NCI-H1694 treated with DMSO at 0.1 percent for 48 hours (cell line): ENCODE measurements around the gene CTBP2.
"Not testable (repeated sequence)": the region's sequence is repeated elsewhere in the genome, so short reads cannot be mapped to it uniquely, and the experiment has no call there.

Experiments used
- DNase-seq: peaks from one replicate; lab custom pipeline; 2025; lab: John Stamatoyannopoulos, UW

The CTBP2 gene

DNA sequence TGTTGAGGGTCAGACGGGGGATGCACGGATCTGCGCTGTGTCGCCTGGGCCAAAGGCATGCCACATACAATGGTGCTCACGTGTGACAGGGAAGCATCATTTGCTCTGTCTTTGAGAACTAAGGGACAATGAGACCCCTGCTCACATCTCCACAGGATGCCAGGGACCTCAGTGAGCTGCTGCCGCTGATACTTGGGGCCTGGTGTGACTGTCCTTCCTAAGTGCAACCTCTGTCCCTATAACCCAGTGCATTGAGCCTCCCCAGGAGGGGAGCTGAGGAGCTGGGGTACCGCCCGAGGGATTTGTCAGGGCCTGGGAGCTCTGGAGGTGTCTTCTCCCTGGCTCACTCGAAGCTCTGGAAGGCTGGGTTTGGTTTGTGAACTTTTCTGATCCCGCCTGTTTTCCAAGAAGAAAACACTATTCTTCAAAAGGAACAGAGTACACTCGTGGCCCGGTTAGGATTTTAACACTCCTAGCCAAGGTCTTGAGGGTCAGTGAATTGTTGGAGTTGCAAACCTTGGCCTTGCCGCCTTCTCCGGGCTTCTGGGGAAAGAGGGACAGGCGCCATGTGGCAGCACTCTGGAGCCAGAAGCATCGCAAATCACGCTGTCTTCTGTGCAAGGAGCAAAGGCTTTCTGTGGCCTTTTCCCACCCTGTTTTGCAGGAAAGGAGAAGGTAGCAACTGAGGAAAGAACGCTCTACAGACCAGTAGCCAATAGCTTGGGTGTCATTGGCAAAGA is 26.2 kb upstream of the CTBP2 start:
- DNase-seq, result no peak

DNA sequence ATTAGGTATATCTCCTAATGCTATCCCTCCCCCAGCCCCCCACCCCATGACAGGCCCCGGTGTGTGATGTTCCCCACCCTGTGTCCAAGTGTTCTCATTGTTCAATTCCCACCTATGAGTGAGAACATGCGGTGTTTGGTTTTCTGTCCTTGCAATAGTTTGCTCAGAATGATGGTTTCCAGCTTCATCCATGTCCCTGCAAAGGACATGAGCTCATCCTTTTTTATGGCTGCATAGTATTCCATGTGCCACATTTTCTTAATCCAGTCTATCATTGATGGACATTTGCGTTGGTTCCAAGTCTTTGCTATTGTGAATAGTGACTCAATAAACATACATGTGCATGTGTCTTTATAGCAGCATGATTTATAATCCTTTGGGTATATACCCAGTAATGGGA is 18.7 kb upstream of the CTBP2 start:
- not testable (repeated sequence) for DNase-seq

DNA sequence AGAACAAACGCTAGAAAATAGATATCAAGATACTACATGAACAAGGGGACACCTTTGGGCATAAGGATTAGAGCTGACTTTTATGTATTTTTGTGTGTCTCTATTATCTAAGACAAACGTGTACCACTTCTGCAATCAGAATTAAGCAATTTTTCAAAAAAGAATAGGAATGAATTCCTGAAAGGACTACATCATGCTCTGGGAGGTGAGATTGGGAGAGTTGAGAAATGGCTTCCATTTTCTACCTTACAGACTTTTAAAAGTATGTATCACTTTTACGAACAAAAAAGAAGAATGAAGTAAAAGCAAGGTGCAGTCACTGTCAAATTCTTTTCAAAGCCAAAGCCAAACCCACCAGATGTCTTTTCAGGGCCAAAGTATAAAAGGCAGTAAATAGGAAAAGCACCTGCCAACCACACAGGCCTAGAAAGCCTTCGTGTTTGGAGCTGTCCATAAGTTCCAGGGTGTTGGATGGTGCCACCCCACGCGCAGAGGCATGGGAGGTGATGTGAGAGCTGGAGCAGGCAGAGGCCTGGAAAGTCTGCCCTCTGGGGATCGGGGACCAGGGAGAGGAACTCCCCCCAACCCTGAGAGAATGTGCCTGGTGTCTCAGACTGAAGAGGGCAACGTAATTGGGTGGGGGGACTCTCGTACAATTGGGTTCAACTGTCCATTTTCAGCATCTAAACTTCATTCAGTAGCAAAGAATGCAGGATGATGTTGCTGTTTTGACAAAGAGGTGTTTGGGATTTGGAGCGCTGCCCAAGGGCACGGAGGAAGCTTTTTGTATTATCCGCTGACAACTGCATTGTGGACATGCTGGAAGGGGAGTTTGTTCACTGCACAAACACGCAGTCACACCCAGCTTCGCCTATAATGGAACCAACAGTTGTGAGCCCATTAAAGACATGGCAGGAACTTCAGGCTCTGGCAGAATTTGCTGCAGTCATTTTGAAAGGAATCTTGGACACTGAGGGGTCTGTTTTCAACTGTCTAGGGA is 17.6 kb upstream of the CTBP2 start:
- no peak for DNase-seq

DNA sequence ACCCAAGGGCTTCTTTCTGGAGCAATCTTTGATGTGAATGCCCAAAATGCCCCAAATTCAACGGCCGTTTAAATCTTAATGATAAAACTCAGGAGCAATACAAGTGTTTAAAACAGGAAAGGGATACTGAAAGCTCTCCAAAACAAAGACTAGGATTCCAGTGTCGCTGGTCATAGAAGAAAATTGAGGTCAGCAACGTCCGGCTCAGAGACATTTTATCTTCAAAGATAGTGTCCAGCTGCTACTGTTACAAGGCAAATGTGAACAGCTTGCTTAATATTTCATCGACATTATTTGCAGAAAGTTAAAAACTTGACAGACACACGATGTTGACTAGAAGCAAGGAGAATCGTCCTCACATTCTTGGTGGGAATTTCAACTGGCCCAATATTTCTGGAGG is 15.4 kb upstream of the CTBP2 start:
- no peak for DNase-seq

DNA sequence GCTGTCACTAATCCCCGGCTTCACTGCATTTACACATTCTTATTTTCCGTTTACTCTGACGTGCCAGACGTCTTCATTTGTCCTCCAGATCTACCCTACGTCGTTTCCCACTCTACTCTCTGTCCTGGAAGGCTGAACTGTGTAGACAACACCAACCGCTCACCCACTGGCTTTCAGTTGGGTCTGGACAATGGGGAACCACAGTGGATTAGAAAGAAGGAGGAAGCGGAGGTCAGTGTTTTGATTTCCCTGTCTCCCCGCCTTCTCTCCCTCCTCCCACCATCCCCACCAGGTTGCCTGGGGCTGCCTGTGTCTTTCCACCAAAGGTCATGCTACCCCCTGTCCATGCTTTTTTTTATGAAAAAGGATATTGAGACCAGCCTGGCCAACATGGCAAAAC is 14.0 kb upstream of the CTBP2 start:
- no peak for DNase-seq

DNA sequence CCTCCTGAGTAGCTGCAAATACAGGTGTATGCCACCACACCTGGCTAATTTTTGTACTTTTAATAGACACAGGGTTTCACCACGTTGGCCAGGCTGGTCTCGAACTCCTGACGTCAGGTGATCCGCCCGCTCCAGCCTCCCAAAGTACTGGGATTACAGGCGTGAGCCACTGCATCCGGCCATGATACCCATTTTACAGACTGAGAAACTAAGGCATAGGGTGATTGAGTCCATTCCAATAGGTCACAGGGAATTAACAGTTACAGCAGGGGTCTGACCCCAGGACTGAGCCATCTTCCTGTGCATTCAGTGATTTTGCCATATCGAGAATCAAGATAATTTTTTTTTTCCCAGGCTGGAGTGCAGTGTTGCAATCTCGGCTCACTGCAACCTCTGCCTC is 12.3 kb upstream of the CTBP2 start:
- no peak for DNase-seq

DNA sequence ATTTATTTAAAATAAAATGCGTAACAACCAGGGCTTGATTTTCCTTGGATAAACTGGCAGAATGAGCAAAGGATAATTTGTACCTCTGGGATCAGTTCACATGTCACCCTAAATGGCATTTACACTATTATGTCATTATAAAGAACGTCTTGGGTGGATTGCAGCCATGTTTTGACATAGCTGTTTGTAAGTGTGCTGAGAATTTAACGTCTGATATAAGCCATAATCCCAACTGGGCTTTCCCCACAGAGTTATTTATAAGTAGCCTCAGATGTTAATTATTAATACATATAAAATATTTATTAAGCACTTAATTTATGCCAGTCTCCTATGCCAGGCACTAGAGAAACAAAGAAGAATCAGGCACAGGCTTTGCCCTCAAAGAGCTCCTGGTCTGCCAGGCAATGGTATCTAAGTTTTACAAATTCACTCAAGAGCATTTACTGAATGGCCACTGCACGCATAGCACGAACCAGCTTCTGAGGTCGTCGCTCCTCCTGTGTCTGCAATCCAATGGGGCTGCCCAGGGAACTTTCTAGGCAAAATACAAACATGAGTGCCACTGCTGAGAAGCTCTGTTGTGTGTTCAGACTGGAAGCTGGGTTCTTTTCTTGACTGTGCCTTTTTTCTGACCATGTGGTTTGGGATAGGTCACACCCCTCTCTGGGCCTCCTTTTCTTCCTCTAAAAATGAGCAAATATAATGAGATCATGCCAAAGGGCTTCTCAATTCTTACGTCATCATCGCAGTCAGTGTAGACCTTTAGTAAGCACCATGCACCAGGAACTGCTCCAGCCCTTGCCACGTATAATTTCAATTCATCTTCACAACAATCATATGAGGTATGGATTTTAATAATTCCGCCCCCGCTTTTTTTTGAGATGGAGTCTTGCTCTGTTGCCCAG is 11.3 kb upstream of the CTBP2 start:
- DNase-seq, result no peak

DNA sequence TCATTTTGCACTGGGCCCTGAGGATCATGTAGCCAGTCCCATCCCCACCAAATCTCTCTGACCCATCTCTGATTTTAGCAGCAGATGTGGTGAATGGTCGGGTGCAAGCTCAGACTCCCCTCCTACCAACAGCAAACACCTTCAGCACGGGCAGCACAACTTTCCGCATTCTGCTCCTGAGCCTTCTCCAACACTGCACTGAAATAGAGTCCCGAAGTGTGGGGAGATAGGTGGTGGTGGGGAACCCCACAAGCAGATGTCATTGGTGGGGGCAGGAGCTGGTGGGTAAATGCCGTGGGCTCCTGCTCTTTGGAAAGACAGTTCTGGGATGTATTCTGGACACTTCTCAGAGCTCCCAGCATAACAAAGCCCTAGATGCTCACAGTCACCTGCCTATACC is 9.6 kb upstream of the CTBP2 start:
- no peak for DNase-seq

DNA sequence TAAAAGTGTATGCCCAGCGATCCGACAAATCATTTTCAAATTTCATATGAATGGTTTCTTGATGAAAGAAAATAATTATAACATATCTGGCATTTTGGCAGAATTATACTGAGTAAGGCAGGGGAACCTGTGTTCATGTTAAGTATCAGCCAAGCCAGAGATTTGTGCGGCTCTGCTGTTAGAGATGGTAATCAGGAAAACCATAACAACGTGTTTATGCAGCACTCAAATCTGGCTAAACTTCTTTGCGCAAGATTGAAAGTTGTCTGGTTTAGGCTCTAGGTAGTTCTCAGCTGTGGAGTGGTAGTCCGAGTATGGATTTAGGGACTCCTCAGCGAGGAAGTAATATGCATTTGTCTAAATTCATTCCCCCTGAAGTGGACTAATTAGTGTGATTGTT is 8.9 kb upstream of the CTBP2 start:
- no peak for DNase-seq

DNA sequence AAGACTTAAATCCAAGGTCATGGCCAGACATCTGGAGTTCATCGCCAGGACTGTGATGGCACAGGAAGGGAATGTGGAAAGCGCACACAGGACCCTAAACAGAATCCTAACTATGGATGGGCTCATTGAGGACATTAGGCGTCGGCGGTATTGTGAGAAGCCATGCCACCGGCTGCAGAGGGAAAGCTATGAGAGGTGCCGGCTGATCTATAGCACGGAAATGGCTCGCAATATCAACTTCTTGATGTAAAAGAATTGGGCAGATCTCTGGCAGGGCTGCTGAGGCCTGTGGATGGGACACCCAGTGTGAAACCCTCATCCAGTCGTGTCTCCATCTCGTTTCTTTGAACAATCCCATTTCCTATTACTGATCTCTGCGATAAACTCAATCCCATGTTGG is 6.3 kb upstream of the CTBP2 start:
- no peak for DNase-seq

DNA sequence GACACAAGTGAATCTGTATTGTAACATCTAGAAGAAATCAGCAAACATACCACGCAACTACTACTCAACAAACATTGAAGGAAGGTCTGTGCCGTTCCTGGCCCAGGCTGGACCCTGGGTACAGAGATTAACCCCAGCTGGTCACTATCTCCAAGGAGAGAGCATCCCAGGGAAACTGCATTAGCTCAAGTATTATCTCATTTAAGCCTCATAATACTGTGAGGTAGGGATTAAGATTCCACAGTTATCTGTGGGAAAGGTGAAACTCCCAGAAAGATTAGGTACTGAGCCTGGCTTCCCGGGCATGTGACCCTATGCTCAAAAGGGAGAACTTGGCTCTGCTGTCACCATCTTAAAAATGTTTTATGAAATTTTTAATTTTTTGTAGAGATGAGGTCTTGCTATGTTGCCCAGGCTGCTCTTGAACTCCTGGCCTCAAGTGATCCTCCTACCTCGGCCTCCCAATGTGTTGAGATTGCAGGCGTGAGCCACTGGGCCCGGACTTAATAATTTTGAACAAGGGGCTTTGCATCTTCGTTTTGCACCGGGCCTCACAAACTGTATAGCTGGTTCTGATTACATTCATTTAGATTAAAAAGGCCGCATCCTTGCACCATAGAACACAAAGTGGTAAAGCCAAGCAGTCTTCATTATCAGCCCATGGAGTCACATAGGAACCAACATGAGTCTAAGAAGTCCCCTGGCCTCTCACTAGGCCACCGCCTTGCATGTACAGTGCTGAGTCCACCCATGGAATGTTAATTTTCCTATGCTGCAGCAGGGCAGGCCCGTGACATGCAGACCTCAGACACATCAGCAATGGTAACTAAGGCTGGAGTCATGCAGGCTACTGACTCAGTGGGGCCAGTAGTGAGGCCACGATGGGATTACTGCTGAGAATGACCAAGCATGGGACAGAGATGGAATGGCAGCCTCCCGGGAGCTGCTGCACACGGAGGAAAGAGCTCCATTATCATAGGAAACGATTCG is 5.5 kb upstream of the CTBP2 start:
- DNase-seq, result no peak

DNA sequence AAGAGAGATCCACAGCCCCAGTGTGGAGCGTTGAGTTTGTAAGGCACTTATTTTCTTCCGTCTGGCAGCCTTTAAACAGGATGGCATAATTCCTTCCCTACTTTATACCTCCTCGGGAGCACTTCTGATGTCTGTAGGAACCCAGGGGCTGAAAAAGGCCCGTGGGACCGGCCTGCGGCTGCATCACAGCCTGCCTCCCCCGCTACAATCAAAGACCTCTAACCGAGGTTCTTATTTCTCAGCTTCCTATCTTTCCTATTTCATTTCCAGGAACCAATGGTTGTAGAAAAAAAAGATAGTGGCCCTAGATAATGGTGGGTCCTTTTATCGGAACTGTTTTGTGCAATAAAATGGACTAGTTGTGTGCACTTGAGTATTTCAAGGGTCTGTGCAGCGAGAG is 4.1 kb upstream of the CTBP2 start:
- DNase-seq, result no peak

DNA sequence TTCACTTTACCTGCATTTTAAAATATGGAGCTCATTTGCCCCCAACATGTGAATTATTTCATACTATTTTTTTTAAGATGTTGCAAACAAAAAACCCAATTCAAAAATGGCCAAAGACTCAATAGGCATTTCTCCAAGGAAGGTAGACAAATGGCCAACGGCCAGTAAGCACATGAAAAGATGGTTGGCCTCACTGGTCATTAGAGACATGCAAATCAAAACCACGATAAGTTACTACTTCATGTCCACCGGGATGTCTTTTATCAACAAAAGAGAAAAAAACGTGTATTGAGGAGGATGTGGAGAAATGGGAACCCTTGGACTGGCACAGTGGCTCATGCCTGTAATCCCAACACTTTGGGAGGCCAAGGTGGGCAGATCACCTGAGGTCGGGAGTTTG is 3.4 kb upstream of the CTBP2 start:
- DNase-seq, result no peak

DNA sequence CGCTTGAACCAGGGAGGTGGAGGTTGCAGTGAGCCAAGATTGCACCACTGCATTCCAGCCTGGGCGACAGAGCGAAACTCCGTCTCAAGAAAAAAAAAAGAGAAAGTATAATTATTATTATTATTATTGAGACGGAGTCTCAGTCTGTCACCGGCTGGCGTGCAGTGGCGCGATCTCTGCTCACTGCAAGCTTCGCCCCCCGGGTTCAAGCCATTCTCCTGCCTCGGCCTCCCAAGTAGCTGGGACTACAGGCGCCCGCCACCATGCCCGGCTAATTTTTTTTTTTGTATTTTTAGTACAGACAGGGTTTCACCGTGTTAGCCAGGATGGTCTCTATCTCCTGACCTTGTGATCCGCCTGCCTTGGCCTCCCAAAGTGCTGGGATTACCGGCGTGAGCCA is 2.9 kb upstream of the CTBP2 start:
- DNase-seq, result not testable (repeated sequence)

DNA sequence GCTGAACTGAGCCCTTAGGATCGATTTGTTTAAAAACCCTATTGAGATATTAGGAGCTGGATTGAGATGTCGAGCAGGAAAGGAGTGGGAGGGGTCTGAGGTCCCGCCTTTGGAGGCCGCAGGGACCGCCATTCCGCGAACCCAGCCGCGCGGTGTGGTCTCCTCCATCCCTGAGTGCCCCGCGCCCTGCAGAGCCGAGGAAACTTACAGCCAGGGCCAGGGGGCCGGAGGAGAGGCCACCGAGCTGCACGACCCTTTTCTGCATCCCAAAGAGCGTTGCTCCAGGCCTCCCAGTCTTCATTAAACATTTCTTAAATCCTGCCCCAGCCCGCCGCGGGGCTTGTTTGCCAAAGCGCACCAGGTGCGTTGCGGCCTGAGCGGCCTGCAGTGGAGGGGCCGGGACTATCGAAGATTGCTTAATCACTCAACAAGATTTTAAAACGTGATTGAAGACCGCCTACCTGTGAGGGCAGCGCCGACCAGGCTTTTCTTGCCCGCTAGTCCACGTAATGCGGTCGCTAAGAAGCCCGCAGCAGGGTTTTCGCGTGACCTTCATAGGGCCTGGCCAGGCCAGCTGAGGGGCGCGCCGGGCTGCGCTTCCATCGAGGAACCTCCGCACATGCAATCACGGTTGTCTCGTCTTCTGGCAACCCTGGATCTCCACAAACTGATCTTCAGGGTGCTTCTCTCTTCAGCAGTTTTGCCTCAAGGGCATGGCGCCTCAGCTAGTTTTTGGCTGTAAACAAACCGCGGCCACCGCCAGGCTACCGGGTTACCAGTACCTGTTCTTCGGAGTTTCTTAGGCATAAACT is 2.0 kb upstream of the CTBP2 start:
- DNase-seq, result no peak

DNA sequence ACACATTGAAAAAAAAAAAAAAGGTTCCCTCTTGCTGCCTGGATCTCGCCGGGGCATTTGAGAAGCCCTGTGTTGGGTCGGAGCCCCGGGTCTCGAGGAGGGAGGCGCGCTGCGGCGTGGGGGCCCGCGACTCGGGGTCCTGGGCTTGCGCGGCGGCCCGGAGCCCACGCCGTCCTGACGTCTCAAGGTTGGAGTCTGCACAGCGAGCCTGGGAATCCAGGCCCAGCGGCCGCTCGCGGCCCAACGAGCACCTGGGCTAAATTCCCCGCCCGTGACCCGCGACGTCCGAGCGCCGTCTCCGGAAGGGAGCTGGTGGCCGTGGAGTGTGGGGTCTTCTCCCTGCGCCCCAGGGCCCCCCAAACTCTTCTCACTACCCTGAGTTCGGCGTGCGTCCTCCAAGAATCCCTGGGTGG is 1.4 kb upstream of the CTBP2 start:
- no peak for DNase-seq

DNA sequence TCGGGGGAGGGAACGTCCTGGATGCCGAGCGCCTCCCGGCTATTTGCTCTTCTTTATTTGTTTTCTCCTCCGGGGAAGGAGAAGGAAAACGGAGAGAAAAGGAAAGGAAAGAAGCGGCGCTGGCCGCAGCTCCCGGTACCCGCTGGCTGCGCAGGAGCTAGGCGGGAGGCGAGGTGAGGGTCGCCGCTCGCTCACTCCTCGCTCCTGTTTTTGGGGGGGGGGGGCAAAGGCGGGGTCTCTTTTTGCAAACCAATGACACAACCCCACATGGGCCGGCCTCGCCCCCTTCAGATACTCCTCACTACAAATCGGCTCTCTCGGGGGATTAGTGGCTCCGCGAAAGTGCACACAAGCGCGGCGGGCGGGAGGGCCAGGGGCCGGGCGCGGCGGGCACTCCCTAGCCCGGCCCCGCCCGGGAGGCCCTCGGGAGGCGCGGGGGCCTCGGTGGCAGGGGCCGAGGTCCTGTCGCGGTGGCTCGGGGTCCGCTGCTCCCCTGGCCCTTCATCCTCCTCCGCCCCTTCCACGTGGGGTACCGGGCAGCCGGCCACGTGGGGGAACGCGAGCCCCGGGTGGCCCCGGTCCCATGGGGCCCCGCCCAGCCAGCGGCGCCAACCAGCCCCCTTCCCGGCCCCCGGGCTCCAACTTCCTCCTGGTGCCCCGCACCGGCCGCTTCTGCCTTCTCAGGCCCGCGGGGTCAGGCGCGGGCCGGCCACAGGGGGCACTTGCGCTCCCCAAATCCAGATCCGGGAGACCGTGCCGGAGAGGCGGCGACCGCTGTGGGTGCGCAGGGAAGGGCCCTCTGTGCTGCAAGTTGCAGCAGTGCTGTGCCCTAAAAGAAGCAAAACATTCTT is 718 bp upstream of the CTBP2 start:
- DNase-seq, result peak; percentile 15

DNA sequence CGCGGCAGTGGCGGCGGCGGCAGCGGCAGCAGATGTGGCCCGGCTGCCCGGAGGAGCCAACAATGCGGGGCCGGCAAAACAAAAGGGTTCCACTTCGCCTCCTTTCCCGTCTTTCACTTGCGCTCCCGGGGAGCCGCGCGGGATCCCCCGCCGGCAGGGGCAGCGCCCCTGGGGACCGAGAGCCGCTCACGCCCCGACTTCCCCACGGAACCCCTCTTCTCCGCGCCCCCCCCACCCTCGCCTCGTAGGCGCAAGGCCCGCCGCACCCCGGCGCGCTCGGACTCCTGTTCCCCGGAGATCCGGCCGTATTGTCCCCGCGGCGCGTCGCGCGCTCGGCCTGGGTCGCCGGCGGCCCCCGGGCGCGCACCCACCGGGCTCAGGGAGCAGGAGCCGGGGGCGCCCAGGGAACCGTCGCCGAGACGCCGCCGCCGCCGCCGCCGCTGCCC is 854 bp downstream of the CTBP2 start:
- no peak for DNase-seq
